Measurements from ENCODE around the gene ZSWIM5. TPM values are rescaled to one million over a fixed set of nuclear protein-coding genes. Genes with fewer than 3 reads are reported as not detected.

ZSWIM5 gene
- total and polyA plus RNA-seq, 9 of the 15 experiments (the other 6 are each of a cell fraction or from before 2014, with no cell fraction given) = under 0.01 to 0.07 (median 0.03) TPM; not detected in 3

DNA sequence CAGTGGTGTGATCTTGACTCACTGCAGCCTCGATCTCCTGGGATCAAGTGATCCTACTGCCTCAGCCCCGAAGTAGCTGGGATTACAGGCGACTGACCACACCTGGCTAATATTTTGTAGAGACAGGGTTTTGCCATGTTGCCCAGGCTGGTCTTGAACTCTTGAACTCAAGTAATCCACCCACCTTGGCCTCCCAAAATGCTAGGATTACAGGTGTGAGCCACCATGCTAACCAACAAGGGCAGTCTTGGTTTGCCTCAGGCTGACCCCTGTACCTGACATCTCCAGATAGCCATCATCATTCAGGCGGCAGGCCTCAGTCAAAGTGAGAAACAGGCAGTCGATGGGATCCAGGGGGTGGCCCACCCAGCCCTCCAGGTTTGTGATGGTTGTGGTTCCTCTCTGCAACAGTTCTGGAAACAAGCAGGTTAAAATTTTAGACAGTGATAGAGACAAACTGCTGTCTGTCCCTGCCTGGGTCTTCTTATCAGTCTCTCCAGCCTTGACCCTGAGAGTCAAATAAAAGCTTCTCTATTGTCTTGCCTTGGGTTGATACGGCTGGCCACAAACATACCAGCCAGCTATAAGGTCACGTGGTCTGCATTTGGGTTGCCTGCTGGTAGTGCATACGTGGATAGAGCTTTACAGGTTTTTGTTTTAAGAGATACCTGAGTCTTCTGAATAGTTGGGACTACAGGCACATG, 167.6 kb downstream of the ZSWIM5 start (continued):
- TF ChIP-seq ATF7 (IDR thresholded peaks at IDR 0.05) = peak; percentile 52
- no peak for TF ChIP-seq TCF7L2 (IDR thresholded peaks at IDR 0.05; ENCODE audit: low read depth, low read length)
- TF ChIP-seq ZNF175 (CRISPR knock-in tag; IDR thresholded peaks at IDR 0.05; ENCODE audit: low read depth) = peak; percentile 45; the same call in 1 of the 2 replicates
- TF ChIP-seq, protein P1, sequence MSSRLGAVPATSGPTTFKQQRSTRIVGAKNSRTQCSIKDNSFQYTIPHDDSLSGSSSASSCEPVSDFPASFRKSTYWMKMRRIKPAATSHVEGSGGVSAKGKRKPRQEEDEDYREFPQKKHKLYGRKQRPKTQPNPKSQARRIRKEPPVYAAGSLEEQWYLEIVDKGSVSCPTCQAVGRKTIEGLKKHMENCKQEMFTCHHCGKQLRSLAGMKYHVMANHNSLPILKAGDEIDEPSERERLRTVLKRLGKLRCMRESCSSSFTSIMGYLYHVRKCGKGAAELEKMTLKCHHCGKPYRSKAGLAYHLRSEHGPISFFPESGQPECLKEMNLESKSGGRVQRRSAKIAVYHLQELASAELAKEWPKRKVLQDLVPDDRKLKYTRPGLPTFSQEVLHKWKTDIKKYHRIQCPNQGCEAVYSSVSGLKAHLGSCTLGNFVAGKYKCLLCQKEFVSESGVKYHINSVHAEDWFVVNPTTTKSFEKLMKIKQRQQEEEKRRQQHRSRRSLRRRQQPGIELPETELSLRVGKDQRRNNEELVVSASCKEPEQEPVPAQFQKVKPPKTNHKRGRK (tag; IDR thresholded peaks at IDR 0.05) = peak; percentile 51; the same call in 1 of the 2 replicates
- TF ChIP-seq TAF1 (IDR thresholded peaks at IDR 0.05; ENCODE audit: control insufficient read depth, extremely low read depth, insufficient read depth, low read length, severe bottlenecking) = no peak
- peak; percentile 41; the same call in 1 of the 2 replicates for TF ChIP-seq KLF6 (CRISPR knock-in tag; IDR thresholded peaks at IDR 0.05; ENCODE audit: borderline replicate concordance)
- no peak for TF ChIP-seq ZNF24 (IDR thresholded peaks at IDR 0.05)
- TF ChIP-seq POU5F1 (IDR thresholded peaks at IDR 0.05; ENCODE audit: borderline replicate concordance, low read depth, low read length, partially characterized antibody) = no peak
- peak; percentile 78; the same call in 1 of the 2 replicates for TF ChIP-seq SMAD3 (CRISPR knock-in tag; conservative IDR thresholded peaks at IDR 0.05)
- TF ChIP-seq ZNF696 (CRISPR knock-in tag; conservative IDR thresholded peaks at IDR 0.05) = no peak
- TF ChIP-seq BRD4 (IDR thresholded peaks at IDR 0.05) = no peak
- no peak for TF ChIP-seq SRSF7 (optimal IDR thresholded peaks at IDR 0.05; ENCODE audit: low read depth, low read length)
- no peak for TF ChIP-seq ZNF23 (CRISPR knock-in tag; IDR thresholded peaks at IDR 0.05)
- peak; percentile 83 for TF ChIP-seq MAX (CRISPR knock-in tag; IDR thresholded peaks at IDR 0.05)
- TF ChIP-seq MYNN (IDR thresholded peaks at IDR 0.05) = peak; percentile 79; the same call in 1 of the 2 replicates
- no peak for TF ChIP-seq MYNN (CRISPR knock-in tag; IDR thresholded peaks at IDR 0.05)
- TF ChIP-seq E2F6 (IDR thresholded peaks at IDR 0.05; ENCODE audit: borderline replicate concordance in 1 of 2, extremely low read depth in 1 of 2, insufficient read depth in 1 of 2, insufficient read length in 1 of 2, low read depth in 1 of 2, low read length in 1 of 2, poor library complexity in 1 of 2, severe bottlenecking in 1 of 2) = no peak
- TF ChIP-seq, protein P2, sequence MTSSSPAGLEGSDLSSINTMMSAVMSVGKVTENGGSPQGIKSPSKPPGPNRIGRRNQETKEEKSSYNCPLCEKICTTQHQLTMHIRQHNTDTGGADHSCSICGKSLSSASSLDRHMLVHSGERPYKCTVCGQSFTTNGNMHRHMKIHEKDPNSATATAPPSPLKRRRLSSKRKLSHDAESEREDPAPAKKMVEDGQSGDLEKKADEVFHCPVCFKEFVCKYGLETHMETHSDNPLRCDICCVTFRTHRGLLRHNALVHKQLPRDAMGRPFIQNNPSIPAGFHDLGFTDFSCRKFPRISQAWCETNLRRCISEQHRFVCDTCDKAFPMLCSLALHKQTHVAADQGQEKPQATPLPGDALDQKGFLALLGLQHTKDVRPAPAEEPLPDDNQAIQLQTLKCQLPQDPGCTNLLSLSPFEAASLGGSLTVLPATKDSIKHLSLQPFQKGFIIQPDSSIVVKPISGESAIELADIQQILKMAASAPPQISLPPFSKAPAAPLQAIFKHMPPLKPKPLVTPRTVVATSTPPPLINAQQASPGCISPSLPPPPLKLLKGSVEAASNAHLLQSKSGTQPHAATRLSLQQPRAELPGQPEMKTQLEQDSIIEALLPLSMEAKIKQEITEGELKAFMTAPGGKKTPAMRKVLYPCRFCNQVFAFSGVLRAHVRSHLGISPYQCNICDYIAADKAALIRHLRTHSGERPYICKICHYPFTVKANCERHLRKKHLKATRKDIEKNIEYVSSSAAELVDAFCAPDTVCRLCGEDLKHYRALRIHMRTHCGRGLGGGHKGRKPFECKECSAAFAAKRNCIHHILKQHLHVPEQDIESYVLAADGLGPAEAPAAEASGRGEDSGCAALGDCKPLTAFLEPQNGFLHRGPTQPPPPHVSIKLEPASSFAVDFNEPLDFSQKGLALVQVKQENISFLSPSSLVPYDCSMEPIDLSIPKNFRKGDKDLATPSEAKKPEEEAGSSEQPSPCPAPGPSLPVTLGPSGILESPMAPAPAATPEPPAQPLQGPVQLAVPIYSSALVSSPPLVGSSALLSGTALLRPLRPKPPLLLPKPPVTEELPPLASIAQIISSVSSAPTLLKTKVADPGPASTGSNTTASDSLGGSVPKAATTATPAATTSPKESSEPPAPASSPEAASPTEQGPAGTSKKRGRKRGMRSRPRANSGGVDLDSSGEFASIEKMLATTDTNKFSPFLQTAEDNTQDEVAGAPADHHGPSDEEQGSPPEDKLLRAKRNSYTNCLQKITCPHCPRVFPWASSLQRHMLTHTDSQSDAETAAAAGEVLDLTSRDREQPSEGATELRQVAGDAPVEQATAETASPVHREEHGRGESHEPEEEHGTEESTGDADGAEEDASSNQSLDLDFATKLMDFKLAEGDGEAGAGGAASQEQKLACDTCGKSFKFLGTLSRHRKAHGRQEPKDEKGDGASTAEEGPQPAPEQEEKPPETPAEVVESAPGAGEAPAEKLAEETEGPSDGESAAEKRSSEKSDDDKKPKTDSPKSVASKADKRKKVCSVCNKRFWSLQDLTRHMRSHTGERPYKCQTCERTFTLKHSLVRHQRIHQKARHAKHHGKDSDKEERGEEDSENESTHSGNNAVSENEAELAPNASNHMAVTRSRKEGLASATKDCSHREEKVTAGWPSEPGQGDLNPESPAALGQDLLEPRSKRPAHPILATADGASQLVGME (CRISPR knock-in tag; IDR thresholded peaks at IDR 0.05) = 0 out of 2 replicates have a peak, but pooled peaks have one; percentile 39
